GM21360 (cell line): ENCODE results near the gene ZNF605.
"Not testable (repeated sequence)": the region's sequence is repeated elsewhere in the genome, so short reads cannot be mapped to it uniquely, and the experiment has no call there.

Experiments used
- ATAC-seq: cut with Tn5 transposase; IDR thresholded peaks from one replicate; pipeline ENCODE4 v1.9.1; 2021; ENCODE audit warnings: mild to moderate bottlenecking, moderate library complexity; ENCODE audit not compliant: unreplicated experiment

ZNF605 gene

GRCh38 chr12:132949936-132950837, 5.9 kb downstream of the ZNF605 start:
- ATAC-seq, result no peak

- no peak for ATAC-seq
Measured at GRCh38 chr12:132948146-132949066, 7.7 kb downstream of the ZNF605 start.

GRCh38 chr12:132946246-132946820, 9.8 kb downstream of the ZNF605 start:
- no peak for ATAC-seq

GRCh38 chr12:132945806-132946205, 10.3 kb downstream of the ZNF605 start:
- ATAC-seq, result no peak

- no peak for ATAC-seq
Measured at GRCh38 chr12:132942611-132943010, 13.5 kb downstream of the ZNF605 start.

GRCh38 chr12:132941336-132941954, 14.7 kb downstream of the ZNF605 start:
- ATAC-seq, result no peak

- ATAC-seq, result no peak
Measured at GRCh38 chr12:132940071-132940719, 15.9 kb downstream of the ZNF605 start.

- ATAC-seq, result not testable (repeated sequence)
Measured at GRCh38 chr12:132938807-132939206, 17.3 kb downstream of the ZNF605 start.

- ATAC-seq, result no peak
Measured at GRCh38 chr12:132937476-132937875, 18.6 kb downstream of the ZNF605 start.

GRCh38 chr12:132936921-132937320, 19.2 kb downstream of the ZNF605 start:
- not testable (repeated sequence) for ATAC-seq

GRCh38 chr12:132936163-132936562, 19.9 kb downstream of the ZNF605 start:
- ATAC-seq, result no peak

GRCh38 chr12:132926415-132926833, 29.7 kb downstream of the ZNF605 start:
- ATAC-seq, result no peak

- no peak for ATAC-seq
Measured at GRCh38 chr12:132925597-132926414, 30.3 kb downstream of the ZNF605 start.

- ATAC-seq, result no peak
Measured at GRCh38 chr12:132924356-132924755, 31.8 kb downstream of the ZNF605 start.

GRCh38 chr12:132923356-132923909, 32.7 kb downstream of the ZNF605 start:
- no peak for ATAC-seq

GRCh38 chr12:132922676-132923075, 33.4 kb downstream of the ZNF605 start:
- ATAC-seq, result no peak

- ATAC-seq, result no peak
Measured at GRCh38 chr12:132921685-132922084, 34.4 kb downstream of the ZNF605 start.

GRCh38 chr12:132918680-132919079, 37.4 kb downstream of the ZNF605 start:
- ATAC-seq, result no peak

- peak; percentile 15 for ATAC-seq
Measured at GRCh38 chr12:132909030-132909368, 47.1 kb downstream of the ZNF605 start.
